Inflammatory macrophage (primary cell): ENCODE measurements around the gene FREM2.

Experiments
- DNase-seq, 2 donors: peaks; one replicate each; pipeline ENCODE4 v3.0.0-alpha.2; 2020 to 2022

The FREM2 gene

GRCh38 chr13:38763446-38764381, 76.8 kb downstream of the FREM2 start:
- no peak for DNase-seq

GRCh38 chr13:38766799-38767198, 79.9 kb downstream of the FREM2 start:
- no peak for DNase-seq

GRCh38 chr13:38767506-38768265, 80.8 kb downstream of the FREM2 start:
- DNase-seq, result no peak

DNA sequence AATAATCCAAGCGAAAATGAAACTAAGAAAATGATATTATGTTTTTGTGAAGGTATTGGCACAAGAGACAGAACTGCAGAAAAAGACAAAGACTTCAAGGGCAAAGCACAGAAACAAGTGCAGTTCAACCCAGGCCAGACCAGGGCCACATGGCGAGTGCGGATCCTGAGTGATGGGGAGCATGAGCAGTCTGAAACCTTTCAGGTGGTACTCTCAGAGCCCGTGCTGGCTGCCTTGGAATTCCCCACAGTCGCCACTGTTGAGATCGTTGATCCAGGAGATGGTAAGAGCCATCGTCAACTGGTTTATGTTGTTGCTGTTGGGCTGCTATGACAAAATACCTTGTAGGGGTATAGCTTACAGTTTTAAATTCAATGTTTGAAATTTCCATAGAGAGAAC, 82.6 kb downstream of the FREM2 start:
- DNase-seq, result no peak

- no peak for DNase-seq
These were observed 88.2 kb downstream of the FREM2 start for GRCh38 chr13:38775085-38775484.

- DNase-seq, result no peak
These were observed 90.7 kb downstream of the FREM2 start for GRCh38 chr13:38777347-38778119.

- DNase-seq, result no peak
These were observed 94.7 kb downstream of the FREM2 start for GRCh38 chr13:38781539-38781938.

GRCh38 chr13:38784036-38784880, 97.4 kb downstream of the FREM2 start:
- no peak for DNase-seq

- DNase-seq, result no peak
These were observed 98.2 kb downstream of the FREM2 start for GRCh38 chr13:38785042-38785441.

- no peak for DNase-seq
These were observed 98.6 kb downstream of the FREM2 start for GRCh38 chr13:38785490-38785889.

DNA sequence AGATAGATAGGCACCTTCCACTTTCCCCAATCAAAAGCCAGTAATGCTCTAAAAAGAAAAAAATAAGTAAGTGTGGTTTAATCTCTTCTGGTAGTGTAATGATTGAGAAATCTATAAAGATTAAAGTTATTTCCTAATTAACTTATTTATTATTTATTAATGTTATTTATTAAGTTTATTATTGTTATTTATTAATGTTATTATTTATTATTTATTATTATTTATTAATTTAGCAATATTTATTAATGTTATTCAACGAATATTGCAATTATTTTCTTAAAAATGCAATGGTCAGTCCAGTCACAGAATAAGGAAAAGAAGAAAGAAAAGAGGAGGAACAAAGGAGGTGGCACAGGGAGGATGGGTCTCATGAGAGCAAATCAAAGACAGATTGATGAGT, 100.7 kb downstream of the FREM2 start:
- DNase-seq, result no peak

DNA sequence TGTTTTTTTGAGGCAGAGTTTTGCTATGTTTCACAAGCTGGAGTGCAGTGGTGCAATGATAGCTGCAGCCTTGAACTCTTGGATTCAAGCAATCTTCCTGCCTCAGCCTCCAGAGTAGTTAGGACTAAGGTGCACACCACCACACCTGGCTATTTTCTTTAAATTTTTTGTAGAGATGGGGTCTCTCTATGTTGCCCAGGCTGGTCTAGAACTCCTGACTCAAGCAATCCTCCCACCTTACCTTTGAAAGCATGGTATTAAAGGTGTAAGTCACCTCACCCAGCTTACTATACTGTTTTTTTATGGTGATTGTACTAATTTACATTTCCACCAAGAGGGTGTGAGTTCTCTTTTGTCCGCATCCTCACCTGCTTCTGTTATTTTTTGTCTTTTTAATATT, 110.0 kb downstream of the FREM2 start:
- DNase-seq, result no peak

GRCh38 chr13:38803531-38803930, 116.7 kb downstream of the FREM2 start:
- DNase-seq, result no peak

DNA sequence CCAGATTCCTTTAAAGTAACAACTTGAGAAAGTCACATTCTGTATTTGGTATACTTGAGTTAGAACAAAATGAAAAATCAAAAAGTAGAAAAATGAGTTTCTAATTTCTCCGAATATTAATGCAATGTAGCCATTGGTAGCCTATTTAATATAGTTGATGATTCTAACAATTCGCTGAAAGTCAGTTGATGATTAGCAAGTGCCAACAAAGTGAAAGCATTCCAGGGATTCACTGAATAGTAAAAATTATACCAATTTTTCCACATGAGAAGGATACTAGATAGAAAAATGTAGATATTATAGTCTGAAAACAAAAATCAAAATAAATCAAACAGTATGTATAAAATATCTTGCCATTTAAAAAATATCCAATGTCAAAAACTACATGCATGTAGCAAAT, 117.2 kb downstream of the FREM2 start:
- DNase-seq, result no peak

GRCh38 chr13:38804536-38804935, 117.7 kb downstream of the FREM2 start:
- no peak for DNase-seq

- DNase-seq, result no peak
These were observed 127.5 kb downstream of the FREM2 start for GRCh38 chr13:38814331-38814730.

- DNase-seq, result no peak
These were observed 132.2 kb downstream of the FREM2 start for GRCh38 chr13:38819053-38819452.

DNA sequence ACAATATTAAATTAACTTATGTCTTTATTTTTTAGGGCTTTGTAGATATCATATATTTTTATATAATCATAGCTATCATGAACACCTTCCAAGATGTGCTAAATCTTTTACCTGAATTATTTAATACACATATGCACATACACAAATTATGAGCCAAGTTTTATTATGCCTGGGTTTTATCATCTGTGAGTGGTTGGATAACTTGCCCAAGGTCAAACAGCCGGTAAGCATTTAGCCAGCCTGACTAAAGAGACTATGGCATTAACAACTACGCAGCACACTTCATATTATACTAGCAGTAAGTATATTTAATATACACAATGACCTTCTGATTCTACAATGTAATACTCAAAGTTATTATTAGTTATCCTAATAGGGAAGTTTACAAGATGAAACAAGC, 132.7 kb downstream of the FREM2 start:
- no peak for DNase-seq

GRCh38 chr13:38821770-38822551, 135.1 kb downstream of the FREM2 start:
- no peak for DNase-seq

- no peak for DNase-seq
These were observed 137.5 kb downstream of the FREM2 start for GRCh38 chr13:38824342-38824741.

GRCh38 chr13:38826182-38826813, 139.4 kb downstream of the FREM2 start:
- DNase-seq, result no peak
